ENCODE results near the gene OR4E1.
"Not testable (repeated sequence)": the region's sequence is repeated elsewhere in the genome, so short reads cannot be mapped to it uniquely, and the experiment has no call there.

OR4E1 gene

DNA sequence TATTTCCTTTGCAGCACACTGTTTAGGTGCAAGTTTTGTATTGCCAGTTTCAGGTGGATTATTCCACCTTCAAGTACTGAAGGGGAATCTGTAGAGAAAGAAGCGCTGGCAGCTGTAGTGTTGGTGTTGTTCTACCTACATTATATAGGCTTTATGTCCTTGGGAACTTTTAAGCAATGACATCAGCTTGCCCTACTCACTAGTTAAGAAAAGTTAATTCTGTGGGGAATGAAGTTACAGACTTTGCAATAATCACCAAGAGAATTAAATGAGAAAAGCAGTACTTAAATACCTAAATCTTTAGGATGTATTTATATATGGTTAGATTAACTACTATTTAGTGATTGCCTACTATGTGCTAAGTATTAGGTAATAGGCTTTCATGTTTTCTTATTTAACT is at the start of gene OR4E1:
Gene OR4E1, minus strand, starts transcription at position 101 of the 400 bp plus-strand sequence. CDS start 2,883 bp downstream, outside the sequence.
- DNase-seq (ENCODE audit: low read depth in 4 of 4, low spot score in 1 of 4) = no peak

DNA sequence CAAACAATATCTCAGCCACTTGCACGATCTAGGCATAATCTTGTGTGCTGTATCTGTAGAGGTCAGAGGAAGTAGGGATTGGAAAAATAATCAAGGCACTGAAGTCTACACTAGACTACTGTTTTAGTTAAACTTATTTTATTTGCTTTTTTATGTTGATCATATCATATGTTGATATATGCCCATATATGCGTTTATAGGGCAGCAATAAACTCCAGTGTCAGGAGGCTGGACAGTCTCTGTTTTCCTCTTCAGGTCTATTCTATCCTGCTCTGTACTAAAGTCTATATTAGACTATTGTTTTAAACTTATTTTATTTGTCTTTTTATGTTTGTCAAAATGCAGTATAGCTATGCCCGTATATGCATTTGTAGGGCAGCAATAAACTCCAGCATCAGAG is 47.9 kb upstream of the OR4E1 start:
- no peak for DNase-seq (ENCODE audit: low read depth in 4 of 4, low spot score in 1 of 4)

- no peak for DNase-seq (ENCODE audit: low read depth in 4 of 4, low spot score in 1 of 4)
Observed at GRCh38 chr14:21719841-21720240, 46.2 kb upstream of the OR4E1 start.

DNA sequence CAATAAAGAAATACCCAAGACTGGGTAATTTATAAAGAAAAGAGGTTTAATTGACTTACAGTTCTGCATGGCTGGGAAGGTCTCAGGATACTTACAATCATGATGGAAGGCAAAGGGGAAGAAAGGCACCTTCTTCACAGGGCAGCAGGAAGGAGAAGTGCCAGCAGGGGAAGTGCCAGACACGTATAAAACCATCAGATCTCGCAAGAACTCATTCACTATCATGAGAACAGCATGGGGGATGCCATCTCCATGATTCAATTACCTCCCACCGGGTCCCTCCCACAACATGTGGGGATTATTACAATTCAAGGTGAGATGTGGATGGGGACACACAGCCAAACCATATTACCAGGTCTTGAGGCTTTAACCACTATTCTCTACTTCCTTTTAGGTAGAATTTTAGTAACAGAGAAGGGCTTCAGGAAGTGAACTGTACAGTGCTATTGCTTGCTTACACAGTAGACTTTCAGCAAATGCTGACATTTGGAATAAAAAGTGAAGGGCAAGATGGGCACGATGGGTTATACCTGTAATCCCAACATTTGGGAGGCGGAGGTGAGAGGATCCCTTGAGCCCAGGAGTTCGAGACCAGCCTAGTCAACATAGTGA is 40.8 kb upstream of the OR4E1 start:
- DNase-seq (ENCODE audit: low read depth in 4 of 4, low spot score in 1 of 4) = no peak

- no peak for DNase-seq (ENCODE audit: low read depth in 4 of 4, low spot score in 1 of 4)
Observed at GRCh38 chr14:21712036-21712435, 38.4 kb upstream of the OR4E1 start.

- DNase-seq (ENCODE audit: low read depth in 4 of 4, low spot score in 1 of 4) = no peak
Observed at GRCh38 chr14:21711360-21711961, 37.8 kb upstream of the OR4E1 start.

GRCh38 chr14:21704338-21704737 is 30.7 kb upstream of the OR4E1 start:
- DNase-seq (ENCODE audit: low read depth in 4 of 4, low spot score in 1 of 4) = no peak

- DNase-seq (ENCODE audit: low read depth in 4 of 4, low spot score in 1 of 4) = no peak
Observed at GRCh38 chr14:21703357-21704326, 30.0 kb upstream of the OR4E1 start.

DNA sequence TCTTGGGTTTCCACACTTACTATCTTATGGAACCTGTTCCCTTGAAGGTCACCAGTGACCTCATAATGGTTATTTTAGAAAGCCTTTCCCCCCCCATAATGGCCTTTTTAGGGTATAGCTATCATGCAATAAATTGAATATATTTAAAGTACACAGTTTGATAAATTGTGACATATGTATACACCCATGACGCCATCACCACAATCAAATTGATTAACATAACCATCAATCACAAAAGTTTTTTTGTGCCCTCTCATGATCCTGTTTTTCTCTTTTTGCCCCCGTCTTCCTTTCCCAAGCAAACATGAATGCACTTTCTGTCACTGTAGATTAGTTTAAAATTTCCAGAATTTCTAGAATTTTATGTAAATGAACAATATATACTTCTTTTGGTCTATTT is 28.7 kb upstream of the OR4E1 start:
- no peak for DNase-seq (ENCODE audit: low read depth in 4 of 4, low spot score in 1 of 4)

GRCh38 chr14:21699551-21699950 is 25.9 kb upstream of the OR4E1 start:
- no peak for DNase-seq (ENCODE audit: low read depth in 4 of 4, low spot score in 1 of 4)

DNA sequence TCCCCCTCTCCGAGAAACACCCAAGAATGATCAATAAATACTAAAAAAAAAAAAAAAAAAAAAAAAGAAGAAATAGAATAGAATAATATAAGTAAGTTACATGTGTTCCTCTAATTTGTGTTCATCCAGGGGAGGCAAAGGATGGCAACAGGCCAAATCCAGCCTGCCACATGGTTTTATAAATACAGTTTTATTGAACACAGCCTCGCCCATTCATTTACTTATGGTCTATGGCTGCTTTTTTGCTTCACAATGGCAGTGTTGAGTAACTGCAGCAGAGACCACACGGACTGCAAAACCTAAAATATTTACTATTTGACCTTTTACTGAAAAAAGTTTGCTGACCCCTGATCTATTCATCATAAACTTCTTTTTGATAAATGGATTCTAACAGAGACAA is 24.9 kb upstream of the OR4E1 start:
- not testable (repeated sequence) for DNase-seq (ENCODE audit: low read depth in 4 of 4, low spot score in 1 of 4)

DNA sequence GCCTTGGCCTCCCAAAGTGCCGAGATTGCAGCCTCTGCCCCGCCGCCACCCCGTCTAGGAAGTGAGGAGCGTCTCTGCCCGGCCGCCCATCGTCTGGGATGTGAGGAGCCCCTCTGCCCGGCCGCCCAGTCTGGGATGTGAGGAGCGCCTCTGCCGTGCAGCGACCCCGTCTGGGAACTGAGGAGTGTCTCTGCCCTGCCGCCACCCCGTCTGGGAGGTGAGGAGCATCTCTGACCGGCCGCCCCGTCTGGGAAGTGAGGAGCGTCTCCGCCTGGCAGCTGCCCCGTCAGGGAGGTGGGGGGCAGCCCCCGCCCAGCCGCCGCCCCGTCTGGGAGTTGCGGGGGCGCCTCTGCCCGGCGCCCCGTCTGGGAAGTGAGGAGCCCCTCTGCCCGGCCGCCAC is 24.0 kb upstream of the OR4E1 start:
- DNase-seq (ENCODE audit: low read depth in 4 of 4, low spot score in 1 of 4) = not testable (repeated sequence)

GRCh38 chr14:21694425-21694824 is 20.8 kb upstream of the OR4E1 start:
- DNase-seq (ENCODE audit: low read depth in 4 of 4, low spot score in 1 of 4) = no peak

GRCh38 chr14:21686468-21686867 is 12.8 kb upstream of the OR4E1 start:
- no peak for DNase-seq (ENCODE audit: low read depth in 4 of 4, low spot score in 1 of 4)

GRCh38 chr14:21680072-21680471 is 6.5 kb upstream of the OR4E1 start:
- DNase-seq (ENCODE audit: low read depth in 4 of 4, low spot score in 1 of 4) = no peak

GRCh38 chr14:21675566-21675965 is 1.9 kb upstream of the OR4E1 start:
- DNase-seq (ENCODE audit: low read depth in 4 of 4, low spot score in 1 of 4) = no peak

DNA sequence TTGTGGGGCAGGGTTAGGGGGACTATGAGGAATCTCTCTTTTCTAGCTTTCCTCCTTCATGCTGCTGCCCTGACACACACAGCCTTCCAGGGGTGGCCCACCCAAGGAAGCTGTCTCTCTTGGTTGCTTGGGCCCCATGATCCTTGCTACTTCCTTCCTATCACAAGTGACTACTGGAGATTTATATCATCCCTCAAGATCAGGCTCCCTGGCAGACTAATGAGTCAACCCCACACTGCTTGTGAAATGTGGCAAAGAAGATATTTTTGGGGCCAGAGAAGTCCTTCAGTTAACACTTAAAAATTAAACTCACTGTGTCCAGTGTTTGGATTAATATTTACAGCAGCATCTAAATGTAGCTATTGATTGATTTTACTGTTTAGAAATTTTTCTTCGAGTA is 1.5 kb downstream of the OR4E1 start:
- no peak for DNase-seq (ENCODE audit: low read depth in 4 of 4, low spot score in 1 of 4)

DNA sequence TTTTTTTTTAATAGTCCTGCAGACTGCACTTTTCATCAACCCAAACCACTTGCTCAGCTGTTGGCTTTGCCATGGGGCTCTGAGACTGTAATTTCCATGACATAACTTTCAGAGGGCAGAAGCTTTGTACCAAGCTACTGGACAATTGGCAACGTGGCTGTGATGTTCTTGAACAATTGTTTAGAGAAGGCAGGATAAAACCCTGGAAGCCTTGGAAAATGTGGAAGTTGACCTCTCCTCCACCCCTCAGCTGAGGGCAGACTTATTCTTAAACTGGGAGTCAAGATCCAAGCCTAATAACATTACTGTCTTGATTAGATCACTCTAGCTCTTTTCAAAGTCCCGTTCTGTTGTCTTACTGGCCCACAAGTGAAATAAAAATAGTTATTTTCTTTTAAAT is 2.2 kb downstream of the OR4E1 start:
- DNase-seq (ENCODE audit: low read depth in 4 of 4, low spot score in 1 of 4) = no peak

GRCh38 chr14:21669284-21669683 is 4.3 kb downstream of the OR4E1 start:
- DNase-seq (ENCODE audit: low read depth in 4 of 4, low spot score in 1 of 4) = no peak

DNA sequence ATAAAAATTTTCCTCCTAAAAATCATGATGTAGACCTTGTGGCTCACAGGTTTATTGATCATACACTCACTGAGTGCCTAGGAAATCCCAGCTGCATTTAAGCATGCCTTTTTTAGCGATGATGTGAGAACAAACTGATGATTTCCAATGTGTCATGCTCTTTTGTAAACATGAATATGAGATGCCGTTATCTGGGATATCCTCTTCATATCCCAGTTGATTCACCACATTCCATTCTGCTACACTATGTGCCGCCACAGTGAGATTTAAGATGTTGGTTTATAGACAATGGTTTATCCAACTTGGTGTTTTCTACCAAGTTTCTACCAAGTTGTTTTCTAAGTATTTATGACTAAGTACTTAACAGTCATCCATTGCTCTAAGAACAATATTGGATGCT is 5.2 kb downstream of the OR4E1 start:
- no peak for DNase-seq (ENCODE audit: low read depth in 4 of 4, low spot score in 1 of 4)

DNA sequence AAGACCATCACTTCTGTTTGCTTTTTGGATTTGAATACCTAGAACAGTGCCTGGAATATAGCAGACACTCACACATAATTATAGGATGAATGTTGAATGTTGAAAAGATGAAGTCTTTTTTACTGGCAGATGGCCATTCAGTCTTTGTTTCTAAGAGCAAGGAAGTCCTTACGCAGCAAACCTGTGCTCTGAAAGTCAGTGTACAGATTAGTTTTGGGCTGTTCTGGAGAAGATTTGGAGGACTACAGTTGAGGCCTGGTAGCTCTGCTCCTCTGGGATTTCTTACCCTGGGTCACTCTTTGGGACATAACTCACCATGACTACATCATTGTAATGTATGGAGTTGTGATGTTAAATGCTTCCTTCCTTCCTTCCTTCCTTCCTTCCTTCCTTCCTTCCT is 16.6 kb downstream of the OR4E1 start:
- DNase-seq (ENCODE audit: low read depth in 4 of 4, low spot score in 1 of 4) = no peak

GRCh38 chr14:21654215-21654614 is 19.4 kb downstream of the OR4E1 start:
- DNase-seq (ENCODE audit: low read depth in 4 of 4, low spot score in 1 of 4) = no peak
